GM12864 (cell line): Measurements from ENCODE around the gene CXCR3.

Experiments used
- DNase-seq: peaks from one replicate; pipeline ENCODE4 v3.0.0-alpha.2; 2011; ENCODE audit warnings: low read depth
- H3K4me3 ChIP-seq: 2 replicates; pipeline ENCODE4 v1.5.1; 2011; ENCODE audit warnings: mild to moderate bottlenecking, low read depth, low read length, control low read depth
- TF ChIP-seq, protein P1 (sequence below): IDR thresholded peaks from 2 replicates; pipeline ENCODE4 v1.5.1; 2011; ENCODE audit warnings: low read depth, mild to moderate bottlenecking, moderate library complexity, low read length, control low read depth, inconsistent platforms; ENCODE audit errors: missing control alignments

The CXCR3 gene

DNA sequence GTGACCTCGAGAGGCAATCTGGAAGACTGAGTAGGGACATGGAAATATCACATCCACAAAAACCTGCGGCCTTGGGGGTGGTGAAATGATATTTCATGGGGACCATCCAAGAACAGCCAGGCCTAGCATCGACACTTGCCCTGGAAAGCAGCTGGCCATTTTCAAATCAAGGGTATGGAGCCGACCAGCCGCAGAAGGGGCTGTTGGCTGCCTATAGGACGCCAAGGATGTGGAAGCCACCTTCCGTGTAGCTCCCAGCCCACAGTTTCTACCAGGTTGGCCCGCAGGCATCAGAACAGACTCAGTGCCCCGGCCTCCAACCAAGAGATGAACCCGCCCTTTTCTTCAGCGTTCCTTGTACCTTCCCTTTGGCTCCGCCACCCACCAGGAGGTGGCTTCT, 43.6 kb upstream of the CXCR3 start:
- TF ChIP-seq, protein P1, sequence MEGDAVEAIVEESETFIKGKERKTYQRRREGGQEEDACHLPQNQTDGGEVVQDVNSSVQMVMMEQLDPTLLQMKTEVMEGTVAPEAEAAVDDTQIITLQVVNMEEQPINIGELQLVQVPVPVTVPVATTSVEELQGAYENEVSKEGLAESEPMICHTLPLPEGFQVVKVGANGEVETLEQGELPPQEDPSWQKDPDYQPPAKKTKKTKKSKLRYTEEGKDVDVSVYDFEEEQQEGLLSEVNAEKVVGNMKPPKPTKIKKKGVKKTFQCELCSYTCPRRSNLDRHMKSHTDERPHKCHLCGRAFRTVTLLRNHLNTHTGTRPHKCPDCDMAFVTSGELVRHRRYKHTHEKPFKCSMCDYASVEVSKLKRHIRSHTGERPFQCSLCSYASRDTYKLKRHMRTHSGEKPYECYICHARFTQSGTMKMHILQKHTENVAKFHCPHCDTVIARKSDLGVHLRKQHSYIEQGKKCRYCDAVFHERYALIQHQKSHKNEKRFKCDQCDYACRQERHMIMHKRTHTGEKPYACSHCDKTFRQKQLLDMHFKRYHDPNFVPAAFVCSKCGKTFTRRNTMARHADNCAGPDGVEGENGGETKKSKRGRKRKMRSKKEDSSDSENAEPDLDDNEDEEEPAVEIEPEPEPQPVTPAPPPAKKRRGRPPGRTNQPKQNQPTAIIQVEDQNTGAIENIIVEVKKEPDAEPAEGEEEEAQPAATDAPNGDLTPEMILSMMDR = no peak

GRCh38 chrX:71660562-71661416, 42.5 kb upstream of the CXCR3 start:
- DNase-seq = no peak
- no peak overlapping the region for H3K4me3 ChIP-seq
- TF ChIP-seq, protein P1 = no peak

More for the DNA sequence above, 43.6 kb upstream of the CXCR3 start:
- no peak overlapping the region for H3K4me3 ChIP-seq
- no peak for DNase-seq

DNA sequence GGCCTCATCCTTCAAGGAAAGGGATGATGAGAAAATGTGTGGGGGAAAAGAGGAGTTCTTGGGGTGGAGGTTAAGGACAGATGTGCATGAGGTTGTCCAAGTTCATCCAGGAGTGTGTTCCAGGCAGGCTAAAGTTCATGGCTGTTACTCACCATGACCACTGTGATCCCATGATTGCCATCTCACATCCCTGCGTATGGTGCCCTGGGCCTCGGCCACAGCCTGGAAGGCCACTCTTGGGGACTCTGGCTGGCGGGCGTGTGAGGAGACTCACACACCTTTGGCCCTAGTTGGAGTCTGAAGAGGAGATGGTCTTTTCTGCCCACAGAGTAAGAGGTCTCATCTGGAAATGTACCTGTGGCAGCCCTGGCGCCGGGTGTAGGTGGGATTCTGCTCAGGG, 41.6 kb upstream of the CXCR3 start:
- TF ChIP-seq, protein P1 = no peak
- DNase-seq = no peak

GRCh38 chrX:71659342-71659741, 41.0 kb upstream of the CXCR3 start:
- no peak overlapping the region for H3K4me3 ChIP-seq
- DNase-seq = no peak
- TF ChIP-seq, protein P1 = no peak

More for the DNA sequence above, 41.6 kb upstream of the CXCR3 start:
- H3K4me3 ChIP-seq = no peak overlapping the region

GRCh38 chrX:71657267-71657666, 39.0 kb upstream of the CXCR3 start:
- no peak overlapping the region for H3K4me3 ChIP-seq
- TF ChIP-seq, protein P1 = no peak
- no peak for DNase-seq

- DNase-seq = no peak
- TF ChIP-seq, protein P1 = no peak
- H3K4me3 ChIP-seq = no peak overlapping the region
Measured at GRCh38 chrX:71653344-71653743, 35.0 kb upstream of the CXCR3 start.

DNA sequence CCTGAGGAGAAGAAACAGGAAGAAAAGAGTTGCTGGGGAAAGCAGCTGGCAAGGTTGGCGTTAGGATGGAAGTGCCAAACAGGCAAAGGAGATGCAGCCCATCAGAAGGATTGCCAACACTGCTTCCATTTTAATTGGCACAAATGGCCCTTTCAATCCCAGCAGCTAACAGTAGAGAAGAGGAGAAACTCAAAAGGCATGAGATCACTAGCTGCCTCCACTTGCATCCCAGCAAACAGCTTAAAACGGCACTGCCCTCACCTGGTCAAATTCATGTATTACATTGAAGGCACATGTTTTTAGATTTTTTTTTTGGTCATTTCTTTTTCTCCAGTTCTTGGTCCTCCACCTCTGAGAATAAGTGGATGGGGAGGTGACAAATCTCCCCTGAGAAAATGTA, 34.1 kb upstream of the CXCR3 start:
- TF ChIP-seq, protein P1 = peak; percentile 55
- no peak for DNase-seq
- no peak overlapping the region for H3K4me3 ChIP-seq
